ENCODE data around the gene SNAP29. TPM values are rescaled to one million over a fixed set of nuclear protein-coding genes. Genes with fewer than 3 reads are reported as not detected.
A peak's percentile ranks its signal among the peaks of the same experiment; 100 is the strongest.

Gene SNAP29
- total and polyA plus RNA-seq, 7 donors, result 19.1 to 46.3 (median 27.6) TPM

- no peak for TF ChIP-seq CTCF (IDR thresholded peaks at IDR 0.05)
- Histone ChIP-seq H3K27ac (no peak overlapping the region), H3K4me1 (no peaks in the 10 kb centered on the region), H3K9me3 (no peaks in the 10 kb centered on the region), H3K36me3 (ENCODE audit: insufficient read depth in 1 of 2, low read depth in 1 of 2) (no peaks in the 10 kb centered on the region), H3K27me3 (ENCODE audit: insufficient read depth in 3 of 3, low read length in 2 of 3) (no peaks in the 10 kb centered on the region), H3K4me3 (no peak overlapping the region)
- 91 to 100% (median 94%) methylated on average over 2 of the region's 2 CpGs for WGBS, 3 donors
- ATAC-seq, result no peak
- intact Hi-C loops (cut with DNase I), result no loop called here
- DNase-seq, result no peak
These were observed 11.4 kb upstream of the SNAP29 start for GRCh38 chr22:20847318-20847822.

GRCh38 chr22:20852076-20852475 is 6.7 kb upstream of the SNAP29 start:
- Histone ChIP-seq H3K36me3 (ENCODE audit: insufficient read depth in 1 of 2, low read depth in 1 of 2) (no peaks in the 10 kb centered on the region), H3K9me3 (no peaks in the 10 kb centered on the region), H3K27ac (no peak overlapping the region), H3K27me3 (ENCODE audit: insufficient read depth in 3 of 3, low read length in 2 of 3) (no peaks in the 10 kb centered on the region), H3K4me3 (no peak overlapping the region), H3K4me1 (peaks cover 6% of the 10 kb centered on the region)
- no peak for DNase-seq
- intact Hi-C loops (cut with DNase I), result no loop called here
- 46 to 56% (median 50%) methylated on average over 4 of the region's 4 CpGs for WGBS, 3 donors
- no peak for ATAC-seq
- TF ChIP-seq CTCF (IDR thresholded peaks at IDR 0.05), result no peak

- no peaks in the 10 kb centered on the region for H3K36me3 ChIP-seq (ENCODE audit: insufficient read depth in 1 of 2, low read depth in 1 of 2)
- H3K9me3 ChIP-seq, result no peaks in the 10 kb centered on the region
- intact Hi-C loops (cut with DNase I), result no loop called here
- 57 to 64% (median 60%) methylated on average over 6 of the region's 6 CpGs for WGBS, 3 donors
- no peak for DNase-seq
- H3K27ac ChIP-seq, result no peak overlapping the region
- H3K4me1 ChIP-seq, result peaks cover 10% of the 10 kb centered on the region
- no peaks in the 10 kb centered on the region for H3K27me3 ChIP-seq (ENCODE audit: insufficient read depth in 3 of 3, low read length in 2 of 3)
- no peak overlapping the region for H3K4me3 ChIP-seq
- ATAC-seq, result no peak
- TF ChIP-seq CTCF (IDR thresholded peaks at IDR 0.05), result no peak
These were observed 6.3 kb upstream of the SNAP29 start for GRCh38 chr22:20852503-20852902.

- TF ChIP-seq CTCF (IDR thresholded peaks at IDR 0.05), result no peak
- no peaks in the 10 kb centered on the region for H3K27me3 ChIP-seq (ENCODE audit: insufficient read depth in 3 of 3, low read length in 2 of 3)
- DNase-seq (no peak), ATAC-seq (no peak)
- no peak overlapping the region for H3K27ac ChIP-seq
- WGBS, 3 donors, result 87 to 96% (median 91%) methylated on average over 3 of the region's 3 CpGs
- no peaks in the 10 kb centered on the region for H3K36me3 ChIP-seq (ENCODE audit: insufficient read depth in 1 of 2, low read depth in 1 of 2)
- intact Hi-C loops (cut with DNase I), result no loop called here
- no peak overlapping the region for H3K4me3 ChIP-seq
- H3K4me1 ChIP-seq, result peaks cover 15% of the 10 kb centered on the region
- no peaks in the 10 kb centered on the region for H3K9me3 ChIP-seq
These were observed 5.6 kb upstream of the SNAP29 start for GRCh38 chr22:20853236-20853660.

- ATAC-seq, result no peak
These were observed 1.6 kb upstream of the SNAP29 start for GRCh38 chr22:20857247-20857643.

More at GRCh38 chr22:20857247-20857643, 1.6 kb upstream of the SNAP29 start:
- 47 to 51% (median 50%) methylated on average over 7 of the region's 7 CpGs for WGBS, 3 donors
- Histone ChIP-seq H3K27ac (no peak overlapping the region), H3K27me3 (ENCODE audit: insufficient read depth in 3 of 3, low read length in 2 of 3) (no peaks in the 10 kb centered on the region), H3K36me3 (ENCODE audit: insufficient read depth in 1 of 2, low read depth in 1 of 2) (peaks cover 0 to 5% of the 10 kb centered on the region in 2 donors), H3K4me3 (peak overlapping the region; percentile 97), H3K4me1 (peaks cover 24% of the 10 kb centered on the region), H3K9me3 (no peaks in the 10 kb centered on the region)
- intact Hi-C loops (cut with DNase I), result no loop called here
- no peak for DNase-seq
- TF ChIP-seq CTCF (IDR thresholded peaks at IDR 0.05), result no peak

Data from psoas muscle (tissue), 8 donors.